SK-N-MC (cell line): ENCODE data around the gene FSIP1.

Experiments
- EZH2 ChIP-seq: fragments of 200-600 bp; sonication (generic); IDR thresholded peaks from one replicate; pipeline ENCODE4 v1.6.1; 2017; ENCODE audit warnings: antibody characterized with exemption
- POLR2AphosphoS5 ChIP-seq: IDR thresholded peaks from 2 replicates; pipeline ENCODE4 v1.6.1; 2012; ENCODE audit warnings: mild to moderate bottlenecking, low read depth, low read length, borderline replicate concordance

DNA sequence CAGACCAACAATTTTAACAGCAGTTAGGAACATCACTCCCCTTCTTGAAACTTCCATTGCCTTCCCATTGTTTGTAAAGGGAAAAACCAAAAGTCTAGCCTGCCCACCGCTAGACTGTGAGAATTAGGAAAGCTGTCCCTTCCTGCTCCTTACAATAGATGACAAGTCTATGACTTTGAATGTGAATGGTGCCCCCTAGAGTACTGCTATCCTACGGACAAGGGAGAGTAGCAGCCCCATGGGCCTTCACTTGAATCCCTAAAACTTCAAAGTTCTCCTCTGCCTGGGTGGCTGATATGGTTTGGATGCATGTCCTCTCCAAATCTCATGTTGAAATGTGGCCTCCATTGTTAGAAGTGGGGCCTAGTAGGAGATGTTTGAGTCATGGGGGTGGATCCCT lies 41.0 kb upstream of the FSIP1 start:
- TF ChIP-seq POLR2AphosphoS5 (no peak), EZH2 (no peak)
